HG03039 (cell line): ENCODE measurements around the gene UNCX.

Experiments used
- ATAC-seq: cut with Tn5 transposase; IDR thresholded peaks from one replicate; pipeline ENCODE4 v1.9.1; 2021; ENCODE audit warnings: mild to moderate bottlenecking, moderate library complexity; ENCODE audit not compliant: unreplicated experiment

Gene UNCX

DNA sequence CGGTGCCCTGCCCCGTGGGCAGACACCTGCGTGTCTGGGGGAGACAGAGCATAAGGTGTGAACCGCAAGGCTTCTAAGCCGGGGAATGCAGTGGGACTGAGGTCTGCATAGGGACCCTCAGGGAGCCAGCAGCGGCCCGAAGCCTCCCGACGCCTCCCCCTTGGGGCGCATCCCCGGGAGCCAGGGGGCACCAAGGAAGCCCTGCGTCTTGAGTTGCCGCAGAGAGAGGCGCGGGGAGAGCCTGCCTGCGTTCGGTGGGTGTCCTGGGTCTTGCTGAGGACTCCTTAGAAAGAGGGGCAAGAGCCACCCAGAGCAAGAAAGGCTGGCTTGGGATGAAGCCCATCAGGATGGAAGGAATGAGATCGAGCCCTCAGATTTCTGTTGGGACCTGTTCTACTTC is 18.2 kb upstream of the UNCX start:
- ATAC-seq = no peak

DNA sequence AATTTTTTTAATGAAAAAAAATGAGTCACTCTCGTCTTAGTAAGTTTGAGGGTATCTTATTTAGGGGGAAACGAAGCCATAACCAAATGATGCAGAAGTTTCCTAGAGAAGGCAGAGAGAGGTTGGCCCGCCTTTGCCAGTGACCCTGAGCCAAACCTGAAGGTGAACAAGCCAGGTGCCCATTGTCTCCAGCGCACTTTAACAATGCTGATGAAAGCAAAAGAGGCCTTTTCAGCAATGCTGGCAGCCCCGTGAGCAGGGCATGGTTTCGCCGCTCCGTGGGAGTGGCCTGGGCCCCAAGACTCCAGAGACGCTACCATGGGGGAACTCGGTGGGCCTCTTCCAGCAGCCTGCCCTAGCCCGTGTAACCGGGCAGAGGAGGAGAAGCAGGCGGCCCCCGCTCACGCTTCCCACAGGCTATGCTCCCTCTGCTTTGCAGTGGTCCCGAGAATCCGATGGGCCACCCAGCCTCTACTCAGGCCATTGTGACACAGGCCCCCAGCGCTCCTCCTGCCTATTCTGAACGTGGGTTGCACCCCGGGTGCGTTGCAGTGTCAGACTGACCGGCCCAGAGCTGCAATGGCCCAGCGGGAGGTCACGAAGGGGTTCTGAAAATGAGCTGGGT is 14.0 kb upstream of the UNCX start:
- ATAC-seq = no peak

DNA sequence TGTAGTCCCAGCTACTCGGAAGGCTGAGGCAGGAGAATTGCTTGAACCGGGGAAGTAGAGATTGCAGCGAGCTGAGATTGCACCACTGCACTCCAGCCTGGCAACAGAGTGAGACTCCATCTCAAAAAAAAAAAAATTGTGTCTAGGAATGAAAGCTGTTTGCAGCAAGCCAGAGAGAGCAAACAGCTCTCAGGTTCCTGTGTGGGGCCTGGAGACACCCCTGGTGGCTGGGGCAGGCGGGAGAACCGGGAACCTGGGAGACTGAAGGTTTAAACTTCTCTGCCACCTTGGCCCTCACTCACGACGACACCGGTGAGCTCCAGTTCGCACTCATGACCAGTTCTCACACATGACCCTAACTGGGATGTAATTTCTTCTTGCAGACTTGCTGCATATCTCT is 13.2 kb upstream of the UNCX start:
- ATAC-seq = no peak

- no peak for ATAC-seq
Observed at GRCh38 chr7:1220000-1220726, 12.5 kb upstream of the UNCX start.

- no peak for ATAC-seq
Observed at GRCh38 chr7:1220977-1221745, 11.5 kb upstream of the UNCX start.

GRCh38 chr7:1223196-1223981 is 9.3 kb upstream of the UNCX start:
- ATAC-seq = no peak

- ATAC-seq = no peak
Observed at GRCh38 chr7:1224086-1224716, 8.5 kb upstream of the UNCX start.

DNA sequence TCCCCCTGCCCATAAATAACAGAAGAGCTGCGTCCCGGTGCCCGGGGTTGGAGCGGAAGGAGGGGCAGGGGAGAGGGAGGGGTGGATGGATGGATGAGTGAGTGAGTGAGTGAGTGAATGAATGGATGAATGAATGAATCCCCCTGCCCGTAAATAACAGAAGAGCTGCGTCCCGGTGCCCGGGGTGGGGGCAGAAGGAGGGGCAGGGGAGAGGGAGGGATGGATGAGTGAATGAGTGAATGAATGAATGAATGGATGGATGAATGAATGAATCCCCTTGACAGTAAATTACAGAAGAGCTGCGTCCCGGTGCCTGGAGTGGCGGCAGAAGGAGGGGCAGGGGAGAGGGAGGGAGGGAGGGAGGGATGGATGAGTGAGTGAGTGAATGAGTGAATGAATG is 7.6 kb upstream of the UNCX start:
- ATAC-seq = no peak

GRCh38 chr7:1225441-1226185 is 7.1 kb upstream of the UNCX start:
- no peak for ATAC-seq

- ATAC-seq = no peak
Observed at GRCh38 chr7:1226186-1226901, 6.3 kb upstream of the UNCX start.

- no peak for ATAC-seq
Observed at GRCh38 chr7:1227071-1227804, 5.4 kb upstream of the UNCX start.

- ATAC-seq = no peak
Observed at GRCh38 chr7:1227814-1228544, 4.7 kb upstream of the UNCX start.

DNA sequence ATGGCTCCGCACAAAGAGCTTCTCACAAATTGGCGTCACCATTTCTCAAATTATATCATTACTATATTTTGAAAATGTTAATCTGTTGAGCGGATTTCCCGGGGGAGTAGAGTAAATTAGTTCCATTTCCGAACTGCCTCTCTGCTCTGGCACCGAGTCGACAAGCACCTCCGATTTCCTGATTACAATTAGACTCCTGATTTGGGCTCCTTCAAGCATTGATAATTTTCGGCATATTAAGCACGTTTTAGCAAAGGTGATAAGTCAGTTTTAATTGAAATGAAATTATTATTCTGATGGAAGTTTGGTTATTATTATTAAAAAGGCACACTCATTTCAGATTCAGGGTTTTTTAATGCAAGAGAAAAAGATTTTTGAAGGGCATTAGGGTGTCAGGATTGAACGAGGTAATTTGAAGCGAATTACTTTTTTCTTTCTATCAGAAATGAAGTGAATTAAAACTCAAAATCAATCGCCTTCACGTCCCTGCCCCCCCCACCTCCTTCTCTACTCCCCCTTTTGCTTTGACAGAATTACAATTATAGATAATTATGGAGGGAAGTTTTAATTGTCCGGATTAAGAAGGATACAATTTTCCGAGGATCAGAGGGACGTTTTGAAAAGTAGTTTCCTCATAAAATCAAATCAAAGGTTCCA is 4.0 kb upstream of the UNCX start:
- no peak for ATAC-seq

- no peak for ATAC-seq
Observed at GRCh38 chr7:1229202-1229947, 3.3 kb upstream of the UNCX start.

DNA sequence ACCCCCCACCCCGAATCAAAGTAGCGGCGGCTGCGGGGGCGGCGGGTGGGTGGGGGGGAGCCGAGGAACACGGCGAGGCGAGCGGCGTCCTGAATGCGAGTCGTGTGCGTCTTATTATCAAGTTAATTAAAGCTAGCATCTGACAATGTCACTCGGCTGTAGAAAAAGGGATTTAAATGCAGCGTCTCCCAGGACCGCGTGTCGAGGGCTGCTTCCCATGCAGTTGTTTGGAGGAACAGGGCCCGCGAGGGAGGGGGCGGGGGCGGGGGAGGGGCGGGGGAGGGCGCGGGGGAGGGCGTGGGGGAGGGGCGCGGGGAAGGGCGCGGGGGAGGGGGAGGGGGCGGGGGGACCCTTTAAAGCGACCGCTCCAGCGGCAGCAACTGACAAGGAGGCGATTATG is 2.7 kb upstream of the UNCX start:
- ATAC-seq = no peak

DNA sequence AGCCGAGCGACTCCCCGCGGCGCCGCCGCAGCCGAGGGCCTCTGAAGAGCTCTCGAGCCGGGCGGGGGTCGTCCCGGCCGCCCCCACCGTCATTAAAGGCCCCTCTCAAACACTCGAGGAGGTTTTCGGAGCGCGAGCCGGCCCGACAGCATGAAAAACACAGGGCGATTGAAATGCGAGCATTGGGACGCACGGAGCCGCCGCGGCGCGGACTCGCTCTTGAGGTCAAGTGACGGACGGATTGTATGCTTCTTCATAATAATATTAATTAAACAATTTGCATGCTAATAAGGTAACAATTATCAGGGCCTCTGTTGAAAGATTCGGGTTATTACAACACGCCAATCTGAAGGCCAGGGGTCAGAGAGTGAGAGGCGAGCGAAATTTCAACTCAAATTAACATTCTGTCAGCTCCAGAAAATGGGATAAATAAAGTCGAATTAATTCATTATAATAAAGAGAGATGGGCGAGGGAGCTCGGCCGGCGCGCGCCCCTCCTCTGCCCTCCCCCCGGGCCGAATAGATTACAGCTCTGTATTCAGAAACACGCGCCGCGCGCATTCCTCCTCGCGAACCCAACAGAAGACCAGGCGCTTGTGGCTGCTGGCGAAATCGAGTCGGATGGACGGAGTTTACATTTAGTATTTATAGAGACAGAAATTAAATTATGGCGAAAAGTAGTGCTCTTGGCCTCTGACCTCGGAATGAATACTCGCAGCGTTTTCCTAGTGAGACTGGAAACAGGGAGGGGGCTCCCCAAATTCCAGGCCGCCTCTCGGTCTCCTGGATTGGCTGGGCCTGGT is 2.1 kb upstream of the UNCX start:
- no peak for ATAC-seq
